HCT116 (cell line): ENCODE measurements around the gene INKA1. TPM values are rescaled to one million over a fixed set of nuclear protein-coding genes. Genes with fewer than 3 reads are reported as not detected.

Source experiments
- ATAC-seq: fragments of 200-7000 bp; cut with Tn5 transposase; 2 replicates; pipeline ENCODE4 v1.9.1; 2020; ENCODE audit warnings: mild to moderate bottlenecking, moderate library complexity
- BruUV-seq: library from RNA; stranded (reverse); fragments of 400-500 nt; replicated peaks from 2 replicates; lab custom pipeline; 2021; lab: Mats Ljungman, UMichigan
- CTCF ChIA-PET: fragments of 300-600 bp; sonication (Branson Sonifier 250); formaldehyde crosslinking; loops from one replicate; lab custom pipeline; 2021; ENCODE audit warnings: antibody characterized with exemption; lab: Charles Lee
- POLR2A ChIA-PET: fragments of 300-600, 350-600 bp; sonication (Branson Sonifier 250); formaldehyde crosslinking; loops from one replicate; lab custom pipeline; 2021; ENCODE audit warnings: antibody characterized with exemption; lab: Charles Lee
- RAD21 ChIA-PET, 2 experiments: fragments of 300-600 bp; sonication (Branson Sonifier 250); formaldehyde crosslinking; loops; one replicate each; lab custom pipeline; 2023; ENCODE audit warnings: low total read pairs in 2 of 2; ENCODE audit not compliant: uncharacterized antibody in 2 of 2, unreplicated experiment in 2 of 2, low non-redundant PET in 1 of 2; lab: Charles Lee
- DNase-seq: peaks from one replicate; pipeline ENCODE4 v3.0.0-alpha.2; 2010; ENCODE audit warnings: low read depth, low spot score
- H2AFZ ChIP-seq: fragments of 200-600 bp; shearing (Covaris generic), sonication (generic); 2 replicates; pipeline ENCODE4 v1.6.1; 2017; ENCODE audit warnings: low read depth, mixed run types, mixed read lengths, antibody characterized with exemption, low read length; ENCODE audit not compliant: poor library complexity, severe bottlenecking
- H3K27ac ChIP-seq: 2 replicates; pipeline ENCODE4 v1.5.1; 2012; ENCODE audit warnings: low read depth, low read length
- H3K27me3 ChIP-seq: fragments of 200-600 bp; sonication (generic); 2 replicates; pipeline ENCODE4 v1.6.1; 2016; ENCODE audit warnings: mixed run types, low read length, mixed read lengths; ENCODE audit not compliant: insufficient read depth
- H3K36me3 ChIP-seq, 2 experiments: fragments of 200-500 bp in 1 of 2; fragments of 200-600 bp in 1 of 2; sonication (Bioruptor generic) in 1 of 2; sonication (generic) in 1 of 2; 2 replicates each; pipeline versions ENCODE4 v1.5.1 to v1.6.1; 2014 to 2016; ENCODE audit warnings: low read length in 2 of 2, inconsistent platforms in 1 of 2, mixed read lengths in 1 of 2, mixed run types in 1 of 2; ENCODE audit not compliant: insufficient read depth in 2 of 2, control insufficient read depth in 1 of 2
- H3K4me1 ChIP-seq, 2 experiments: fragments of 200-600 bp in 1 of 2; sonication (generic) in 1 of 2; 2 replicates each; pipeline versions ENCODE4 v1.5.1 to v1.6.1; 2012 to 2017; ENCODE audit warnings: low read length in 2 of 2, inconsistent platforms in 1 of 2, mild to moderate bottlenecking in 1 of 2, mixed read lengths in 1 of 2, mixed run types in 1 of 2, moderate library complexity in 1 of 2; ENCODE audit not compliant: insufficient read depth in 2 of 2, control insufficient read depth in 1 of 2
- H3K4me2 ChIP-seq: fragments of 200-600 bp; sonication (generic); 2 replicates; pipeline ENCODE4 v1.6.1; 2017; ENCODE audit warnings: mixed run types, low read length, mixed read lengths
- H3K4me3 ChIP-seq, 2 experiments: fragments of 200-600 bp in 1 of 2; sonication (generic) in 1 of 2; replicated peaks in 1 of 2; 2 replicates each; pipeline ENCODE4 v1.5.1; 2011 to 2016; ENCODE audit warnings: low read length in 2 of 2, control low read depth in 1 of 2, low read depth in 1 of 2, mild to moderate bottlenecking in 1 of 2, mixed read lengths in 1 of 2, mixed run types in 1 of 2
- H3K79me2 ChIP-seq: fragments of 200-600 bp; sonication (generic); 2 replicates; pipeline ENCODE4 v1.6.1; 2017; ENCODE audit warnings: mild to moderate bottlenecking, mixed run types, low read length, moderate library complexity, mixed read lengths; ENCODE audit not compliant: insufficient read depth
- H3K9ac ChIP-seq: fragments of 200-600 bp; sonication (generic); 2 replicates; pipeline ENCODE4 v1.6.1; 2016; ENCODE audit warnings: low read length, mixed read lengths
- H3K9me2 ChIP-seq: fragments of 200-600 bp; sonication (generic), shearing (Covaris generic); 2 replicates; pipeline ENCODE4 v1.6.1; 2017; ENCODE audit warnings: mixed run types, mild to moderate bottlenecking, moderate library complexity; ENCODE audit not compliant: insufficient read depth
- H3K9me3 ChIP-seq, 2 experiments: fragments of 200-500 bp in 1 of 2; fragments of 200-600 bp in 1 of 2; sonication (Bioruptor generic) in 1 of 2; sonication (generic) in 1 of 2; 2 replicates each; pipeline ENCODE4 v1.6.1; 2014 to 2017; ENCODE audit warnings: low read length in 2 of 2, mixed read lengths in 2 of 2, inconsistent platforms in 1 of 2, low read depth in 1 of 2, mild to moderate bottlenecking in 1 of 2, mixed run types in 1 of 2, moderate library complexity in 1 of 2; ENCODE audit not compliant: control insufficient read depth in 1 of 2, insufficient read depth in 1 of 2
- H4K20me1 ChIP-seq: fragments of 200-600 bp; sonication (generic), shearing (Covaris generic); 2 replicates; pipeline ENCODE4 v1.6.1; 2017; ENCODE audit warnings: mixed run types, mild to moderate bottlenecking, moderate library complexity; ENCODE audit not compliant: insufficient read depth
- ATF3 ChIP-seq: IDR thresholded peaks from 2 replicates; pipeline ENCODE4 v1.6.1; 2012
- CBX3 ChIP-seq: IDR thresholded peaks from 2 replicates; pipeline ENCODE4 v1.6.1; 2012; ENCODE audit warnings: low read depth
- CEBPB ChIP-seq: IDR thresholded peaks from 2 replicates; pipeline ENCODE4 v1.6.1; 2012; ENCODE audit warnings: low read depth
- CTCF ChIP-seq, 3 experiments: fragments of 200-600 bp in 1 of 3; sonication (generic) in 1 of 3; IDR thresholded peaks in 2 of 3; conservative IDR thresholded peaks in 1 of 3; 2 replicates each; pipeline ENCODE4 v1.5.1; 2012 to 2017; ENCODE audit warnings: low read depth in 2 of 3, low read length in 2 of 3, antibody characterized with exemption in 1 of 3, borderline replicate concordance in 1 of 3, control low read depth in 1 of 3, mild to moderate bottlenecking in 1 of 3, mixed read lengths in 1 of 3, mixed run types in 1 of 3, moderate library complexity in 1 of 3; ENCODE audit not compliant: insufficient read depth in 1 of 3
- EGR1 ChIP-seq: IDR thresholded peaks from 2 replicates; pipeline ENCODE4 v1.6.1; 2012; ENCODE audit warnings: low read depth
- ELF1 ChIP-seq: IDR thresholded peaks from 2 replicates; pipeline ENCODE4 v1.6.1; 2012; ENCODE audit warnings: low read depth, borderline replicate concordance
- EZH2phosphoT487 ChIP-seq: fragments of 200-600 bp; IDR thresholded peaks from 2 replicates; pipeline ENCODE4 v1.6.1; 2018; ENCODE audit warnings: antibody characterized with exemption, borderline replicate concordance
- FOSL1 ChIP-seq: IDR thresholded peaks from 2 replicates; pipeline ENCODE4 v1.6.1; 2012; ENCODE audit warnings: low read depth
- POLR2A ChIP-seq: IDR thresholded peaks from 2 replicates; pipeline ENCODE4 v1.7.0; 2011; ENCODE audit warnings: borderline replicate concordance; ENCODE audit not compliant: insufficient read depth, insufficient read length; ENCODE audit errors: extremely low read depth
- POLR2AphosphoS5 ChIP-seq: IDR thresholded peaks from 2 replicates; pipeline ENCODE4 v1.6.1; 2011; ENCODE audit warnings: mild to moderate bottlenecking, low read depth, low read length, moderate library complexity
- REST ChIP-seq: IDR thresholded peaks from 2 replicates; pipeline ENCODE4 v1.6.1; 2012; ENCODE audit warnings: low read depth
- SP1 ChIP-seq: IDR thresholded peaks from 2 replicates; pipeline ENCODE4 v1.6.1; 2012; ENCODE audit warnings: low read depth
- YY1 ChIP-seq: IDR thresholded peaks from 2 replicates; pipeline ENCODE4 v1.6.1; 2011; ENCODE audit warnings: low read length, low read depth, moderate library complexity, mild to moderate bottlenecking; ENCODE audit not compliant: insufficient replicate concordance; ENCODE audit errors: extremely low read depth
- ZBTB33 ChIP-seq: IDR thresholded peaks from 2 replicates; pipeline ENCODE4 v1.6.1; 2011; ENCODE audit warnings: mild to moderate bottlenecking, low read length, moderate library complexity; ENCODE audit not compliant: insufficient replicate concordance; ENCODE audit errors: extremely low read depth
- ZFX ChIP-seq: fragments of 450-650 bp; IDR thresholded peaks from 2 replicates; pipeline ENCODE4 v1.6.1; 2017
- ZNF274 ChIP-seq: fragments of 200-500 bp; sonication (Bioruptor generic); IDR thresholded peaks from 2 replicates; pipeline ENCODE4 v1.6.1; 2014; ENCODE audit warnings: mild to moderate bottlenecking, low read depth, low read length, inconsistent platforms
- intact Hi-C: fragments of 100-400 bp; cut with micrococcal nuclease; formaldehyde crosslinking; loops from 2 replicates; pipeline ENCODE4 v1.10.0; 2022
- total RNA-seq: library from RNA; stranded (reverse); gene quantifications from one replicate; pipeline ENCODE4 v1.2.1, GENCODE V29; 2021; ENCODE audit not compliant: unreplicated experiment

Gene INKA1
- total RNA-seq, 1 experiment from 2014 or later: 1.6 TPM

- H3K36me3 ChIP-seq: no peaks in the 10 kb centered on the region
- no peaks in the 10 kb centered on the region for H3K27me3 ChIP-seq
- no peak overlapping the region for H2AFZ ChIP-seq
- no peak for DNase-seq
- CTCF ChIA-PET: no interaction called here
- no peak overlapping the region for H3K27ac ChIP-seq
- H4K20me1 ChIP-seq: no peaks in the 10 kb centered on the region
- no peaks in the 10 kb centered on the region; a peak in 1 of 4 replicates for H3K4me1 ChIP-seq
- no peaks in the 10 kb centered on the region for H3K9me3 ChIP-seq
- intact Hi-C loops: no loop called here
- TF ChIP-seq CEBPB (no peak), ZFX (no peak), POLR2AphosphoS5 (no peak), EGR1 (no peak), CBX3 (no peak), FOSL1 (no peak), ZBTB33 (no peak), SP1 (no peak), EZH2phosphoT487 (no peak), REST (no peak), POLR2A (no peak), YY1 (no peak), ATF3 (no peak), ZNF274 (no peak), ELF1 (no peak), CTCF (IDR thresholded peaks at IDR 0.05 in 2 of 3, conservative IDR thresholded peaks at IDR 0.05 in 1 of 3; ENCODE audit: borderline replicate concordance in 1 of 3, insufficient read depth in 1 of 3, low read depth in 2 of 3, low read length in 2 of 3) (no peak)
- BruUV-seq: no TSS peak
- no peaks in the 10 kb centered on the region for H3K9me2 ChIP-seq
- RAD21 ChIA-PET: no interaction called here
- POLR2A ChIA-PET: no interaction called here
- H3K79me2 ChIP-seq: peaks cover 82% of the 10 kb centered on the region
- H3K9ac ChIP-seq: no peak overlapping the region
- no peak for ATAC-seq
- no peak overlapping the region for H3K4me2 ChIP-seq
- no peak overlapping the region for H3K4me3 ChIP-seq
These were observed 33.7 kb upstream of the INKA1 start for GRCh38 chr3:49769286-49769915.
